ENCODE data around the gene CTR9. TPM values are rescaled to one million over a fixed set of nuclear protein-coding genes. Genes with fewer than 3 reads are reported as not detected.

Gene CTR9
- total and polyA plus RNA-seq, 2 of the 13 experiments (the other 11 are each of a cell fraction or from before 2014, with no cell fraction given) = 6.6 to 22.1 TPM

DNA sequence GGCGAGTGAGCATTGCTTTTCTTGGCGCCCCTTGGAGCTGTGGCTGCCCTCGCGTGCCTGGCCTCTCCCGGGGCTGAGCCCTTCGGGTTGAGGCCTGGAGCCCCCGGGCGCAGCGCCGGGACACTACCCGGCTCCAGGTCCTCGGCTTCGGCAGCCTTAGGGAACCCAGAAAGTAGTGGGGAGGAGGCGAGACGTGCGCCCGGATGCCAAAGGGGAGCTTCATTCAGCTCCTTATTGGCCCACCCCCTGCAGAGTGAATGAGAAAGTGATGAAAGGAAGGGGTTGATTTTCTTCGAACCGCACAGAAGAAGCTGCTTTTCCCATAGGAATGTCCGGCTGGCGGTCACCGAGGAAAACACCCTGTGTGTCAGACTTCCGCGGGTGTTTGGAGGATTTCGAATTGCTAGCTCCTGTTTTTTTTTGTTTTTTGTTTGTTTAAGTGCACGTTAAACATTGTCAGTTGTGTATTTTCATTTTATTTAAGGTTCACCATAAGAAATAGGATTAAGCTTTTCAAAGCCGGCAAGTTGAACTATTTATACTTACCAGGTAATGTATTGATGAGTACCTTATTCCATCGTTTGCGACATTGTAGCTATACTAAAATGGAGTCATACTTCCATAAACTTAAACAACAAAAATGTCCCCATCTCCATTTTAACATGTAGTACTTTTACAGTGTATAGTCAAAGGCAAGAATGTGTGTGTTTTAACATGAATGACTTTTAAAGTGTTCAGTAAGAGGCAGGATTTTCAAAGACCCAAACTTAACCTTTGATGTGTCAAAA, 58.5 kb downstream of the CTR9 start:
- WGBS (ENCODE audit: low lambda C conversion rate) = 2% methylated on average over 27 of the region's 29 CpGs
- CTCF ChIA-PET (ENCODE audit: low intra/inter-chr PET ratio, low total read pairs) = no interaction called here
- BruUV-seq (replicated peaks) = TSS peak; percentile 86
- POLR2A ChIA-PET = interaction anchor here (0.7 to 4.5 kb wide), 46 partner anchors 7 to 1845 kb away, joined by 3 to 130 read pairs (median 6); partner anchors contain the start of genes CTR9, RNF141, TMEM9B and USP47
- Histone ChIP-seq H3K79me2 (ENCODE audit: insufficient read depth, low read length) (peaks cover 38% of the 10 kb centered on the region), H3K4me2 (ENCODE audit: low read depth, low read length) (peak overlapping the region; percentile 93), H3K4me1 (ENCODE audit: insufficient read depth, low read length) (peaks cover 32% of the 10 kb centered on the region), H3K9me3 (ENCODE audit: low read length) (no peaks in the 10 kb centered on the region), H3K27me3 (ENCODE audit: control insufficient read depth in 1 of 2, insufficient read depth in 2 of 2, low read length in 2 of 2) (no peaks in the 10 kb centered on the region; a peak in 1 of 5 replicates), H4K20me1 (ENCODE audit: insufficient read depth, low read length) (peaks cover 3% of the 10 kb centered on the region; the same call in 1 of the 2 replicates), H3K9ac (ENCODE audit: insufficient read depth, low read depth, low read length) (peak overlapping the region; percentile 87), H3K36me3 (replicated peaks in 1 of 2; ENCODE audit: control insufficient read depth in 1 of 2, insufficient read depth in 2 of 2, low read length in 2 of 2) (peaks cover 4 to 25% of the 10 kb centered on the region in 2 experiments), H3K27ac (ENCODE audit: extremely low read length, insufficient read depth, low read length) (peak overlapping the region; percentile 86), H3K4me3 (replicated peaks in 1 of 3; ENCODE audit: insufficient read depth in 1 of 3, low read depth in 2 of 3, low read length in 3 of 3) (peak overlapping the region; percentile 77 to 85 (median 77)), H2AFZ (ENCODE audit: low read length) (no peak overlapping the region)
- intact Hi-C loops (cut with micrococcal nuclease; ENCODE audit: unreplicated experiment) = loop anchor here (2.0 to 5.0 kb wide), 3 partner anchors 49 to 522 kb away; partner anchors contain the start of gene ZBED5
- in situ Hi-C loops (cut with HindIII; ENCODE audit: extremely low pct_ligation_motif_present, low pct_unique_long_range_greater_than_20kb) = loop anchor here (5.0 kb wide), 1 partner anchor 48 kb away; the partner anchor contains the start of gene ZBED5
- no peak for FAIRE-seq
- peak; percentile 37 for ATAC-seq
- DNase-seq (ENCODE audit: low spot score) = no peak
- TF ChIP-seq ELF4 (CRISPR knock-in tag; IDR thresholded peaks at IDR 0.05; ENCODE audit: borderline replicate concordance) (no peak), ZNF33A (CRISPR knock-in tag; IDR thresholded peaks at IDR 0.05; ENCODE audit: borderline replicate concordance) (peak; percentile 81; the same call in 1 of the 2 replicates), HNRNPLL (IDR thresholded peaks at IDR 0.05; ENCODE audit: low read depth, low read length, poor library complexity, severe bottlenecking) (peak; percentile 94), KAT8 (CRISPR knock-in tag; IDR thresholded peaks at IDR 0.05) (no peak)
- TF ChIP-seq, protein P1, sequence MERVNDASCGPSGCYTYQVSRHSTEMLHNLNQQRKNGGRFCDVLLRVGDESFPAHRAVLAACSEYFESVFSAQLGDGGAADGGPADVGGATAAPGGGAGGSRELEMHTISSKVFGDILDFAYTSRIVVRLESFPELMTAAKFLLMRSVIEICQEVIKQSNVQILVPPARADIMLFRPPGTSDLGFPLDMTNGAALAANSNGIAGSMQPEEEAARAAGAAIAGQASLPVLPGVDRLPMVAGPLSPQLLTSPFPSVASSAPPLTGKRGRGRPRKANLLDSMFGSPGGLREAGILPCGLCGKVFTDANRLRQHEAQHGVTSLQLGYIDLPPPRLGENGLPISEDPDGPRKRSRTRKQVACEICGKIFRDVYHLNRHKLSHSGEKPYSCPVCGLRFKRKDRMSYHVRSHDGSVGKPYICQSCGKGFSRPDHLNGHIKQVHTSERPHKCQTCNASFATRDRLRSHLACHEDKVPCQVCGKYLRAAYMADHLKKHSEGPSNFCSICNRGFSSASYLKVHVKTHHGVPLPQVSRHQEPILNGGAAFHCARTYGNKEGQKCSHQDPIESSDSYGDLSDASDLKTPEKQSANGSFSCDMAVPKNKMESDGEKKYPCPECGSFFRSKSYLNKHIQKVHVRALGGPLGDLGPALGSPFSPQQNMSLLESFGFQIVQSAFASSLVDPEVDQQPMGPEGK (CRISPR knock-in tag; IDR thresholded peaks at IDR 0.05) = 0 out of 2 replicates have a peak, but pooled peaks have one; percentile 36
- TF ChIP-seq, protein P2, sequence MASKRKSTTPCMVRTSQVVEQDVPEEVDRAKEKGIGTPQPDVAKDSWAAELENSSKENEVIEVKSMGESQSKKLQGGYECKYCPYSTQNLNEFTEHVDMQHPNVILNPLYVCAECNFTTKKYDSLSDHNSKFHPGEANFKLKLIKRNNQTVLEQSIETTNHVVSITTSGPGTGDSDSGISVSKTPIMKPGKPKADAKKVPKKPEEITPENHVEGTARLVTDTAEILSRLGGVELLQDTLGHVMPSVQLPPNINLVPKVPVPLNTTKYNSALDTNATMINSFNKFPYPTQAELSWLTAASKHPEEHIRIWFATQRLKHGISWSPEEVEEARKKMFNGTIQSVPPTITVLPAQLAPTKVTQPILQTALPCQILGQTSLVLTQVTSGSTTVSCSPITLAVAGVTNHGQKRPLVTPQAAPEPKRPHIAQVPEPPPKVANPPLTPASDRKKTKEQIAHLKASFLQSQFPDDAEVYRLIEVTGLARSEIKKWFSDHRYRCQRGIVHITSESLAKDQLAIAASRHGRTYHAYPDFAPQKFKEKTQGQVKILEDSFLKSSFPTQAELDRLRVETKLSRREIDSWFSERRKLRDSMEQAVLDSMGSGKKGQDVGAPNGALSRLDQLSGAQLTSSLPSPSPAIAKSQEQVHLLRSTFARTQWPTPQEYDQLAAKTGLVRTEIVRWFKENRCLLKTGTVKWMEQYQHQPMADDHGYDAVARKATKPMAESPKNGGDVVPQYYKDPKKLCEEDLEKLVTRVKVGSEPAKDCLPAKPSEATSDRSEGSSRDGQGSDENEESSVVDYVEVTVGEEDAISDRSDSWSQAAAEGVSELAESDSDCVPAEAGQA (IDR thresholded peaks at IDR 0.05; ENCODE audit: low read depth) = 0 out of 2 replicates have a peak, but pooled peaks have one; percentile 3
- TF ChIP-seq, protein P2 (CRISPR knock-in tag; IDR thresholded peaks at IDR 0.05; ENCODE audit: borderline replicate concordance) = no peak; the same call in 1 of the 2 replicates
- TF ChIP-seq, protein P3, sequence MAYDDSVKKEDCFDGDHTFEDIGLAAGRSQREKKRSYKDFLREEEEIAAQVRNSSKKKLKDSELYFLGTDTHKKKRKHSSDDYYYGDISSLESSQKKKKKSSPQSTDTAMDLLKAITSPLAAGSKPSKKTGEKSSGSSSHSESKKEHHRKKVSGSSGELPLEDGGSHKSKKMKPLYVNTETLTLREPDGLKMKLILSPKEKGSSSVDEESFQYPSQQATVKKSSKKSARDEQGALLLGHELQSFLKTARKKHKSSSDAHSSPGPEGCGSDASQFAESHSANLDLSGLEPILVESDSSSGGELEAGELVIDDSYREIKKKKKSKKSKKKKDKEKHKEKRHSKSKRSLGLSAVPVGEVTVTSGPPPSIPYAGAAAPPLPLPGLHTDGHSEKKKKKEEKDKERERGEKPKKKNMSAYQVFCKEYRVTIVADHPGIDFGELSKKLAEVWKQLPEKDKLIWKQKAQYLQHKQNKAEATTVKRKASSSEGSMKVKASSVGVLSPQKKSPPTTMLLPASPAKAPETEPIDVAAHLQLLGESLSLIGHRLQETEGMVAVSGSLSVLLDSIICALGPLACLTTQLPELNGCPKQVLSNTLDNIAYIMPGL (CRISPR knock-in tag; IDR thresholded peaks at IDR 0.05; ENCODE audit: borderline replicate concordance in 1 of 2, low read depth in 1 of 2) = peak in 1 of 2 experiments; percentile 61; a peak in 3 of 4 replicates
- TF ChIP-seq, protein P4, sequence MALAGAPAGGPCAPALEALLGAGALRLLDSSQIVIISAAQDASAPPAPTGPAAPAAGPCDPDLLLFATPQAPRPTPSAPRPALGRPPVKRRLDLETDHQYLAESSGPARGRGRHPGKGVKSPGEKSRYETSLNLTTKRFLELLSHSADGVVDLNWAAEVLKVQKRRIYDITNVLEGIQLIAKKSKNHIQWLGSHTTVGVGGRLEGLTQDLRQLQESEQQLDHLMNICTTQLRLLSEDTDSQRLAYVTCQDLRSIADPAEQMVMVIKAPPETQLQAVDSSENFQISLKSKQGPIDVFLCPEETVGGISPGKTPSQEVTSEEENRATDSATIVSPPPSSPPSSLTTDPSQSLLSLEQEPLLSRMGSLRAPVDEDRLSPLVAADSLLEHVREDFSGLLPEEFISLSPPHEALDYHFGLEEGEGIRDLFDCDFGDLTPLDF (CRISPR knock-in tag; IDR thresholded peaks at IDR 0.05) = peak; percentile 13; the same call in 1 of the 2 replicates

Data from HepG2 (cell line).